Measurements from ENCODE around the gene POLR2J. TPM values are rescaled to one million over a fixed set of nuclear protein-coding genes. Genes with fewer than 3 reads are reported as not detected.

POLR2J gene
- total RNA-seq, 1 donor from 2014 or later: 49.0 TPM

DNA sequence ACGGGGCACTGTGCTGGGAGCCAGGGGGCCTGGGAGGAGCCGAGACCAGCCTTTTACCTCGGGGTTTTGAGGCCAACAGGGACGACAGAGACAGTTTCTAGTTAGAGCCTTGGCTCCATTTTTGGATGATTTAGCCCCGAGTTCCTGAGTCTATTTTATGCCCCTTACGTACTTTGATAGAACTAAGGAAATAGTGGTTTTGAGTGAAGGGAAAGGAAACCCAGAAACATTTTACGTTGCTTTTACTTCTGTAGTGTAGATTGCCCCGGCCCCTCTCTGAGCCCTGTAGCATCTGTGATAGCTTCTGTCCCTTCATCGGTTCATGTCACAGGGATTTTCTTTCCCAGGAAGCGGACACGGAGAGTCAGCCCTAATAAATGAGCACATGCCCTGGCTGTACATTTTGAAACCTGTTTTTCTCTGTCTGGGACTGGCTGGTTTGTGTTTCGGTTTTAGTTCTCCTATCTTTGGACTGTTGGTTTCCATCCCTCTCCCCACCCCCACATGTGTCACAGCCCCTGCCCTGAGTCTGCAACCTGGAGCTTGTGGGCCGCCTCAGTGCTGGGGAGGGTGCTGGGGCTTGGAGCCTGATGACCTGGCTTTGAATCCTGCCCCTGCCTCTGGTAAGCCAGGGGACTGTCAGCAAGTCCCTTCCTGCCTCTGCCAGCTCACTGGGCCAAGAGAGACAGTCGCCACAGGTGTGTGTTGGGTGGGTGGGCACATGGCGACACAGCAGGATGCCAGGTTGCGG lies 52.3 kb downstream of the POLR2J start:
- peak; percentile 38 for ATAC-seq
- DNase-seq (ENCODE audit: missing footprints): peak; percentile 70
- intact Hi-C loops (cut with DNase I): no loop called here

DNA sequence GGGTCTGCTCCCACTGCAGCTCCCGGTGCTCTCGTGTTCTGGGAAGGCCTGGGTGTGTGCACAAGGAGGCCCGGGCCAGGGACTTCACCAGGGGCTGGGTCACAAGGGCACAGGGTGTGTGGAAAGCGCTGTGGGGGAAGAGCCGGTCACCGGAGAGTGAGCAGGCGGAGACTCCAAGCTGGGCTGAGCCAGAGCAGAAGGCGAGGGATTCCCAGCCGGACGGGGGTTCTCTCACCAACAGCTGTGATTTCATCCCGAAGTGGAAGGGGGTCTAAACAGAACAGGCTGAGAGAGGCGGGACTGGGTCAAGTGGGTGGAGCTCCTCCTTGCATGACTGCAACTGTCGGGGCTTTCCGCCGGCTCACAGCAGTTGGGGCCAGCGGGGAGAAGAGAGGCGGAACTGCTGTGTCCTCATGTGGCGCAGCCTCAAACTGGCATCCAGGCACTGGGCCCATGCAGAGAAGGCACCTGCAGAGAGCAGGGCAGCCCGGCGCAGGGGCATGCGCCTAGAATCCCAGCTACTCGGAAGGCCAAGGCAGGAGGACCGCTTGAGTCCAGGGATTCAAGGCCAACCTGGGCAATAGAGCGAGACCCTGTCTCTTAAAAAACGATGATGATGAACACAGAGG lies 53.0 kb downstream of the POLR2J start:
- ATAC-seq (peak; percentile 32), DNase-seq (ENCODE audit: missing footprints) (peak; percentile 86)
- intact Hi-C loops (cut with DNase I): no loop called here

DNA sequence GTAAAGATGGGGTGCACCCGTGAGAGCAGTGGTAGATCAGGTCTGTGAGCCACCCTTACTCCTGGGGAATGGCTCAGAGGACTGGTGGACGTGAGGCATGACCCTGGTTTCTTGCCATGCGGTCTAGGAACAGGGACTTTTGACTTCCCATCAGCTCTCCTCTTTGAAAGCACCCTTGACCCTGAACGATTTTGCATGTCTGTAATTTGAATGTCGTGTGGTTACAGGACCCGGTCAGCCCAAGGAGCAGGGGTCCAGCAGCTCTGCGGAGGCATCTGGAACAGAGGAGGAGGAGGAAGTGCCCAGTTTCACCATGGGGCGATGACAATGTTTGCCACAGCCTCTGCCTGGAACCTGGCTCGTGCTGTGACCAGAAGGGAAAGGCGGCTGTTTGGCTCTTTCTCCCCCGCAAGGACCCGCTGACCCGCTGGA lies 53.9 kb downstream of the POLR2J start:
- ATAC-seq (no peak), DNase-seq (ENCODE audit: missing footprints) (no peak)
- intact Hi-C loops (cut with DNase I): no loop called here

DNA sequence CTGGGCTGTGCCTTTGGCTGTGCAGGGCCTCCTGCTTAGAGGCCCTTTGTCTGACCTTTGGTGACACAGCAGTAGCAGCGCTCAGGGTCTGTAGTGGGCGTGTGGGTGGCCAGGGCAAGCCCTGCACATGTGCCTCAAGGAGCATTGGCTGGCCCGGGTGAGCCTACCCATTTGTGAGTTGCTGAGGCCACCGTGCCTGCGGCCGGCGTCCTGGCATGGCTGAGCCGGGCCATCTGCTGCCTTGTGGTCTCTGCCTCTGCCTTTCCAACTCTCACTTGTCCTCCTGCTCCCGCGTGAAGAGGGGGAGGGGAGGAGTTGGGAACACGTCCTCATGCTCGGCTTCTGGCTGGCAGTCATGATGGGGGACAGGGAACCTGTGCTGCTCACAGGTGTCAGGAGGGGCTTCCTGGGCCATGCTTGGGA lies 54.6 kb downstream of the POLR2J start:
- intact Hi-C loops (cut with DNase I): no loop called here
- DNase-seq (ENCODE audit: missing footprints) (no peak), ATAC-seq (no peak)

Small RNA genes lying within 50 kb of the gene (microRNA-seq; reads per million reads assigned to microRNA genes)
- not detected for gene MIR4467
- gene MIR5090: not detected

Other genes with a start within 250 kb of the POLR2J start
- 1.2 TPM for gene SH2B2, start 192.1 kb downstream of the POLR2J start, total RNA-seq
- not detected for gene SPDYE6, start 122.5 kb downstream of the POLR2J start, total RNA-seq
- 10.6 TPM for gene PRKRIP1, start 82.6 kb downstream of the POLR2J start, total RNA-seq
- gene ORAI2, start 45.3 kb downstream of the POLR2J start, total RNA-seq: 3.0 TPM
- 5.8 TPM for gene ALKBH4, start 14.1 kb downstream of the POLR2J start, total RNA-seq
- gene LRWD1, start 13.9 kb downstream of the POLR2J start, total RNA-seq: 10.0 TPM
- gene RASA4B, start 38.9 kb upstream of the POLR2J start, total RNA-seq: 7.8 TPM
- gene UPK3BL2, start 64.8 kb upstream of the POLR2J start, total RNA-seq: 2.8 TPM
- not detected for gene SPDYE2, start 72.3 kb upstream of the POLR2J start, total RNA-seq
- gene POLR2J3, start 93.7 kb upstream of the POLR2J start, total RNA-seq: 8.3 TPM
- gene RASA4, start 137.8 kb upstream of the POLR2J start, total RNA-seq: 17.1 TPM
- gene UPK3BL1, start 163.9 kb upstream of the POLR2J start, total RNA-seq: 8.4 TPM
- gene SPDYE2B, start 171.4 kb upstream of the POLR2J start, total RNA-seq: not detected
- 4.6 TPM for gene POLR2J2, start 192.7 kb upstream of the POLR2J start, total RNA-seq